ENCODE results near the gene RAPGEF4.

Gene RAPGEF4

DNA sequence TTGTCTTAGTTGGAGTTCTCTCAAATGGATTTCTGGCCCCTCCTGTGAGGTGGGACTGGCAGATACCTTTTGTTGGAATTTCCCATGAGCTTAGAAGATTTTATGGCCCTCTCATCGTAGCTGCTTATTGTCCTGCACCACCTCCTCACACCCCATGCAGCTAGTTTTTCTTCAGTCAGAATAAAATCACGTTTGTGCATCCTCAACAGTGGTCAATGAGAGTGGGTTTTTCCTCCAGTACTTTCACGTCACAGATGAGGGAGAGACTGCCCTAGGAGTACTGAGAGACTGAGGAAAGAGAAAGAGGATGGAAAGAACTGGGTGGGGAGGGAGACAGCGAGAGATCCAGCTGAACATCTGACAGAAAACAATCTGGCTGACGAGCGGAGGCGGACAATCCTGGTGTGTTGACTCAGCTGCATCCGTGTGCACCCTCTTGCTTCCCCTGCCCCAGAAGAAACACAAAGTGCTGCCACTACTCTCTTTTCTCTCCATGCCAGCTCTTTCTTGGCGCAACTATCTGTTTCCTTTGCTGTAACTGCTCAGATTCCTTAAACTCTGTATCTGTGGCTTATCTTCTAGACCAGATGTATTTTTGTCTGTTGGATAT lies 7.4 kb downstream of the RAPGEF4 start:
- TF ChIP-seq GATA3 (IDR thresholded peaks at IDR 0.05; ENCODE audit: low read depth, low read length) (no peak), GATA2 (IDR thresholded peaks at IDR 0.05; ENCODE audit: low read depth, low read length) (no peak)

DNA sequence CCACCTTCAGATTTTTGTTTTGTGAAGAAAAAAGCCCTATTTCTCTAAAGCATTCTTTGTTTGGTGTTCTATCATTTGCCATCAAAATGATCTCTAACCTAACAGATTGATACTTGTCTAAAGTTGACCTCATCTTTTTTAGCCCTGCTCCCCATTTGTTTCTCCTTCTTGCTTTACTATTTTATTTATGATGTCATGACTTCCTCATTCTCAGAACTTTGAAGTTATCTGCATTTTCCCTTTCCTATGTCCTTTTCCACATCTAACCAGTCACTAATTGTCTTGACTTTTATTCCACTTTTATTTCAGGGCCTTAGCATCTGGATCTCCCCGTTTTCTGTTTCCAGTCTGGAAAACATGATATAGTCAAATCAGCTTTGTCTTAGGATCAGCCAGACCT lies 8.3 kb downstream of the RAPGEF4 start:
- no peak for TF ChIP-seq GATA2 (IDR thresholded peaks at IDR 0.05; ENCODE audit: low read depth, low read length)
- no peak for TF ChIP-seq GATA3 (IDR thresholded peaks at IDR 0.05; ENCODE audit: low read depth, low read length)

- TF ChIP-seq GATA2 (IDR thresholded peaks at IDR 0.05; ENCODE audit: low read depth, low read length), result no peak
- no peak for TF ChIP-seq GATA3 (IDR thresholded peaks at IDR 0.05; ENCODE audit: low read depth, low read length)
Observed at GRCh38 chr2:172745636-172746035, 10.0 kb downstream of the RAPGEF4 start.

GRCh38 chr2:172749388-172749787 lies 13.7 kb downstream of the RAPGEF4 start:
- TF ChIP-seq GATA2 (IDR thresholded peaks at IDR 0.05; ENCODE audit: low read depth, low read length) (no peak), GATA3 (IDR thresholded peaks at IDR 0.05; ENCODE audit: low read depth, low read length) (no peak)

GRCh38 chr2:172751564-172751963 lies 15.9 kb downstream of the RAPGEF4 start:
- TF ChIP-seq GATA2 (IDR thresholded peaks at IDR 0.05; ENCODE audit: low read depth, low read length) (no peak), GATA3 (IDR thresholded peaks at IDR 0.05; ENCODE audit: low read depth, low read length) (no peak)

DNA sequence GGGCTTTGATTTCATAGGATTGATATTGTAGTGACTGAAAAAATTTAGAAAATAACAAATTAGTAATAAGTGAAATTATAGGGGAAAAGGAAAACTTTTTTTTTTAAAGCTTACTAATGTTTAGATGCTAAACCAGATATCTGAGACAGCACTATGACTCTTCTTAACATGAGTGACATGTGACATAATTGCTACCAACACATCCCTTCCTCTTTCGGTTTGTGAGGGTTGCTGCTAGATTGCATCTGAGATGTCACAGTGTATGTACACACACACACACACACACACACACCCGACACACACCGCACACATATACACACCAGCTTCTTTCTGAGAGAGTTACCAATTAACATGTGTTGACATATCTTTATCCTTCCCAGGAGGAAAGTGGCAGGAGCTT lies 18.0 kb downstream of the RAPGEF4 start:
- TF ChIP-seq GATA2 (IDR thresholded peaks at IDR 0.05; ENCODE audit: low read depth, low read length) (no peak), GATA3 (IDR thresholded peaks at IDR 0.05; ENCODE audit: low read depth, low read length) (no peak)

GRCh38 chr2:172759441-172759840 lies 23.8 kb downstream of the RAPGEF4 start:
- TF ChIP-seq GATA3 (IDR thresholded peaks at IDR 0.05; ENCODE audit: low read depth, low read length) (no peak), GATA2 (IDR thresholded peaks at IDR 0.05; ENCODE audit: low read depth, low read length) (no peak)

- TF ChIP-seq GATA3 (IDR thresholded peaks at IDR 0.05; ENCODE audit: low read depth, low read length), result no peak
- no peak for TF ChIP-seq GATA2 (IDR thresholded peaks at IDR 0.05; ENCODE audit: low read depth, low read length)
Observed at GRCh38 chr2:172761306-172761705, 25.7 kb downstream of the RAPGEF4 start.

DNA sequence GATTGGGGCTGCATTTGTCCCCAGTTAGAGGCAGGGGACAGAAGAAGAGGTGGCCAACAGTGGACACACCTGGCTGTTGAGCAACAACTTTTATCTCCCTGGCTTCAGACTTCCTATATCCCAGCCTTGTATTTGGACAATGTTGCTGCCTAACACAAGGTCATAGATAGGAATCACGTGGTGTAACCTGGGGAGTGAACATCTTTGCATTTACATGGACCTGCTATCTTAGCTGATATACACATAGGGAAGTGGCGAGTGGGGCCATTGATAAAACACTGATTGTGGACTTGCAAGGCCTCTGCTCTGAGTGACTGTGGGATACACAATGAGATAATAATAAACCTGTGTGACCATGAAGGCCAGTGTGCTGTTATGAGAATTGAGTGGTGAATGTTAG lies 26.9 kb downstream of the RAPGEF4 start:
- TF ChIP-seq GATA3 (IDR thresholded peaks at IDR 0.05; ENCODE audit: low read depth, low read length) (no peak), GATA2 (IDR thresholded peaks at IDR 0.05; ENCODE audit: low read depth, low read length) (no peak)

DNA sequence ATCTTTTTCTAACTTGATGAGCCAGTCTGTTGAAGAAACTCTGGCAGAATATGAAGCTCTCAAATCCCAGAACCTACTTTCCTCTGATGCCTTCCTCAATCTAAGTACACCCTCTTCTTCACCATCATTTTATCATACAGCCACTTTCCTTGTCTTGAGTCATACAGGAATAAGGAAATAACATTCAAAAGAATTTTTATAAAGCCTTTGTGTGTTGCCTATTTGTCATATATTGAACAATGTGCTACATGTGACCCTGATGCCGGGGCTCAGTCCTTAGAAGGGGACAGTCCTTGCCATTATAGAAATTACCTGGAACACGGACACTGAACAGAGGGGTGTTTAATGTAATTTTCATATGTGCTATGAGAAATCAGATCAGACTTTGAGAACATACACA lies 27.4 kb downstream of the RAPGEF4 start:
- TF ChIP-seq GATA3 (IDR thresholded peaks at IDR 0.05; ENCODE audit: low read depth, low read length), result no peak
- TF ChIP-seq GATA2 (IDR thresholded peaks at IDR 0.05; ENCODE audit: low read depth, low read length), result no peak

DNA sequence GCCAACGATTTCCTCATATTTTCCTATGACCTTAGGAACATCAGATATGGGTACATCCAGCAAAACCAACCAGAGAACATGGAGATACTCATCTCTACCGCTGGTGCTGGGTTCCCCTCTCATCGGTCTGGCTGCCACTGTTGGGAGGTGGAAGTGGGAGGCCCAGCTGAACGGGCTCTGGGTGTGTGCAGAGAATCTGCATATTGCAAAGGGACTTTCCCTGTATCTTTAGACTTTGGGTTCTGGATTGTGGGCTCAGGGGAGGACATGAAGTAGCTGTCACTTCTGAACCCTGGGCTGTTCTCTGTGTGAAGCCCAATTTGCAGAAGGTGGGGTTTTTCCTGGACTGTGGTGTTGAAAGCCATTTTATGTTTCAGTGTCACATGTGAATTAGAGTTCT lies 30.0 kb downstream of the RAPGEF4 start:
- TF ChIP-seq GATA2 (IDR thresholded peaks at IDR 0.05; ENCODE audit: low read depth, low read length) (no peak), GATA3 (IDR thresholded peaks at IDR 0.05; ENCODE audit: low read depth, low read length) (no peak)

GRCh38 chr2:172768401-172768800 lies 32.8 kb downstream of the RAPGEF4 start:
- TF ChIP-seq GATA3 (IDR thresholded peaks at IDR 0.05; ENCODE audit: low read depth, low read length) (no peak), GATA2 (IDR thresholded peaks at IDR 0.05; ENCODE audit: low read depth, low read length) (no peak)

DNA sequence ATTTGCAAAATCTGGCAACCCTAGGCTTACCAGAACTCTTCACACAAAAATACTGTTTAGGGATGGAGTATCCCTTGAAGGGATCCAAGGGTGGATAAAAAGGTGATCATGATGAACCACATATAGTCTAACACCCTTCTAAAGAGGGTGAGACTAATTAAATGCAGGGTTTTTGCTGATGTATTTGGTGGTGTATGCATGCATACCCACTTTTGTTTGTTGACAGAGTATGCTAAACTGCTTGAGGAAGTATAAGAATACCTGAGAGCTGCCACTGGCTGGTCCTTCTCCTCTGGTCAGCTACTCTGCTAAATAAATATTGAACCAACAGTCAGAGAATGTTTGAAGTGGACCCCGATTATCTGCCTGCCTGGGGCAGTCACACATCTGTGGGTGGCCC lies 34.2 kb downstream of the RAPGEF4 start:
- TF ChIP-seq GATA3 (IDR thresholded peaks at IDR 0.05; ENCODE audit: low read depth, low read length), result no peak
- TF ChIP-seq GATA2 (IDR thresholded peaks at IDR 0.05; ENCODE audit: low read depth, low read length), result no peak

- no peak for TF ChIP-seq GATA2 (IDR thresholded peaks at IDR 0.05; ENCODE audit: low read depth, low read length)
- no peak for TF ChIP-seq GATA3 (IDR thresholded peaks at IDR 0.05; ENCODE audit: low read depth, low read length)
Observed at GRCh38 chr2:172770887-172771286, 35.2 kb downstream of the RAPGEF4 start.

- TF ChIP-seq GATA2 (IDR thresholded peaks at IDR 0.05; ENCODE audit: low read depth, low read length) (no peak), GATA3 (IDR thresholded peaks at IDR 0.05; ENCODE audit: low read depth, low read length) (no peak)
Observed at GRCh38 chr2:172772633-172773032, 37.0 kb downstream of the RAPGEF4 start.

DNA sequence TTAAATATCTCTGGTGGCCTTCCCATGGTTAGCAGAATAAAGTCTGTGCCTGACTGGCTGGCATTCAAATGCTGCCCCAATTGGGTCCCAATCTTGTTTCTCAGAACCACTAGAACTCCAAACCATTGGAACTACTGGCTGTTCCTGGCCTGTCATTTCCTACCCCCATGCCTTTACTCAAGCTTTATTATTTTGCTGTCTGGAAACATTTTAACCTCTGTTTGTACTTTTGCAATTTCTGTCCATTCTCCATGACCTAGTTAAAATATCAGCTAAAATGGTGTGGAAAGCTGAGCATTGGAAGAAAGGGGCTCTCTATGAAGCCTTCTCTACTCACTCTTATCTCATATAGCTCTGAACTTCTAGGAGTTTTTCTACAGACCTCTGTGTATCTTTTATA lies 38.7 kb downstream of the RAPGEF4 start:
- no peak for TF ChIP-seq GATA2 (IDR thresholded peaks at IDR 0.05; ENCODE audit: low read depth, low read length)
- no peak for TF ChIP-seq GATA3 (IDR thresholded peaks at IDR 0.05; ENCODE audit: low read depth, low read length)
